KOPT-K1 (cell line): ENCODE measurements around the gene MCCD1.
A peak's percentile ranks its signal among the peaks of the same experiment; 100 is the strongest.
"Not testable (repeated sequence)": the region's sequence is repeated elsewhere in the genome, so short reads cannot be mapped to it uniquely, and the experiment has no call there.

Experiments used
- H3K27ac ChIP-seq: fragments of 200-600 bp; sonication (generic); 2 replicates; pipeline ENCODE4 v1.5.1; 2016; ENCODE audit warnings: antibody characterized with exemption, mild to moderate bottlenecking, low read depth, low read length; ENCODE audit not compliant: poor library complexity, severe bottlenecking
- H3K36me3 ChIP-seq: fragments of 200-600 bp; sonication (generic); 2 replicates; pipeline ENCODE4 v1.5.1; 2017; ENCODE audit warnings: antibody characterized with exemption, mild to moderate bottlenecking, low read length, moderate library complexity; ENCODE audit not compliant: insufficient read depth
- H3K9me3 ChIP-seq: fragments of 200-600 bp; sonication (generic); 2 replicates; pipeline ENCODE4 v1.5.1; 2017; ENCODE audit warnings: antibody characterized with exemption, low read length, mild to moderate bottlenecking; ENCODE audit not compliant: insufficient read depth, poor library complexity, severe bottlenecking

Gene MCCD1

GRCh38 chr6:31546339-31546957, 17.7 kb downstream of the MCCD1 start, which contains the start of gene ATP6V1G2:
Gene ATP6V1G2 (minus strand): TSS chr6:31546608. CDS start chr6:31546559, 49 bp downstream.
- H3K9me3 ChIP-seq: no peaks in the 10 kb centered on the region
- H3K36me3 ChIP-seq: peaks cover 26% of the 10 kb centered on the region
- H3K27ac ChIP-seq: peak within 1 kb of the TSS; percentile 68

DNA sequence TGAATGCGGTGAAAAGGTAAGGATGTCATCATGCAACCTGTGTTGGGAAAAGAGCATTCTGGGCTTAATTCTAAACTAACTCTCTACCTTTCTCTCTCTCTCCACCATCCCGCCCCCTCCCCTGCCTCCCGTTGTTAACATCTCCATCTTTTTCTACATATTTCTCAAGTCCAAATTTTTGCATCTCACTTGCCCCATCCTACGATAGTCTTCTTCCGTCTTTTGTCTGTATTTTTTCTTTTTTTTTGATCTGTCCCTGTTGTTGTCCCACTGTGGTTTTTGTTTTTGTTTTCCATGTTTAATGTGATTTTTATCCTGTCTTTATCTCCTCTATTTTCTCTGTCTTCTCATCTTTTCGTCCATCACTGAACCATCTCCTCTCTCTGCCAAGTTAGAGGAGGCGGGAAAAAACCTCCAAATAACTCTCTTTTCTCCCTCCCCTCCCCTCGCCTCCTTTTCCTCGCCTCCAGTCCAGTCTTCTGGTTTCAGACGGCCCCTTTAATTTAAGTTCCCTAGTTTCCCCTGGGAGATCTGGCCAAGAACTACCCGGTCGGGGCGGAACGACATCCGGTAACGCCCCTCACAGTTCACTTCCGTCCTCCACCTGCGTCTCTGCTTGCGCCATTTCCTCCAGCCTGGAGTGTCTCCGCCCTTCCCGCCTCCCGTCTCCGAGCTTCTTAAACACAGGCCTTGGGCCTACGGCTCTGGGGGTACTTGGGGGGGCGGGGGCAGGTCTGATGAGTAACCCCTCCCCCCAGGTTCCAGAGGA, 18.4 kb downstream of the MCCD1 start, which contains the start of gene NFKBIL1:
NFKBIL1 (plus strand) TSS at position 651 of the 769 bp plus-strand sequence; CDS start at position 738, 87 bp downstream.
- Histone ChIP-seq H3K36me3 (peaks cover 26% of the 10 kb centered on the region), H3K9me3 (no peaks in the 10 kb centered on the region), H3K27ac (peak within 1 kb of the TSS; percentile 68)

- peaks cover 27% of the 10 kb centered on the region for H3K36me3 ChIP-seq
- H3K27ac ChIP-seq: peak overlapping the region; percentile 68
These were observed 19.2 kb downstream of the MCCD1 start for GRCh38 chr6:31547727-31548543.

GRCh38 chr6:31548544-31548873, 19.7 kb downstream of the MCCD1 start:
- H3K36me3 ChIP-seq: peaks cover 29% of the 10 kb centered on the region
- H3K9me3 ChIP-seq: no peaks in the 10 kb centered on the region
- H3K27ac ChIP-seq: peak overlapping the region; percentile 68

More at GRCh38 chr6:31547727-31548543, 19.2 kb downstream of the MCCD1 start:
- H3K9me3 ChIP-seq: no peaks in the 10 kb centered on the region

- Histone ChIP-seq H3K36me3 (peaks cover 39% of the 10 kb centered on the region), H3K27ac (peak overlapping the region; percentile 4)
- not testable (repeated sequence) for H3K9me3 ChIP-seq
These were observed 22.6 kb downstream of the MCCD1 start for GRCh38 chr6:31551371-31551770.

- Histone ChIP-seq H3K9me3 (no peaks in the 10 kb centered on the region), H3K27ac (peak overlapping the region; percentile 64), H3K36me3 (peaks cover 36% of the 10 kb centered on the region)
These were observed 27.5 kb downstream of the MCCD1 start for GRCh38 chr6:31556307-31556706.

DNA sequence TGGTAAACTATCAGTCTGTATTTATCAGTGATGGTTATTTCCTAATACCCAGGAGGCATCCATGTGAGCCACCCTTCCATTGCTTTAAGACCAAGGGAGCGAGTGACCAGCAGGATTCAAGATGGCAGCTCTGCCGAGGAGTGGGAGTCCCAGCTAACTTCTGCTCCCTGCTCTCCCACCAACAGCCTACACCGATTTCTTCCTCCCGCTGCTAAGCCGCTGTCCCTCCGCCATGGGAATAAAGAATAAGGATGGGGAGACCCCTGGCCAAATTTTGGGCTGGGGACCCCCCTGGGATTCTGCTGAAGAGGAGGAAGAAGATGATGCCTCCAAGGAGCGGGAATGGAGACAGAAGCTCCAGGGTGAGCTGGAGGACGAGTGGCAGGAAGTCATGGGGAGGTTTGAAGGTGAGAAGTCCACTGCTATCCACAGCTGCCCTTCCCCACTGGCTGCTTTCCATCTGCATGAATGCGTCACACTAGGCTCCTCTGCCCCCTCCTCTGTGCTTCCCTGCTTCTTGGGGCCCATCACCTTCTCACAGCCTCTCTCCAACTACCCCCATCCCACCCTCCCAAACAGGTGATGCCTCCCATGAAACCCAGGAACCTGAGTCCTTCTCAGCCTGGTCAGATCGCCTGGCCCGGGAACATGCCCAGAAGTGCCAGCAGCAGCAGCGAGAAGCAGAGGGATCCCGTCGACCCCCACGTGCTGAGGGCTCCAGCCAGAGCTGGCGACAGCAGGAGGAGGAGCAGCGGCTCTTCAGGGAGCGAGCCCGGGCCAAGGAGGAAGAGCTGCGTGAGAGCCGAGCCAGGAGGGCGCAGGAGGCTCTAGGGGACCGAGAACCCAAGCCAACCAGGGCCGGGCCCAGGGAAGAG, 28.9 kb downstream of the MCCD1 start:
- no peaks in the 10 kb centered on the region for H3K9me3 ChIP-seq
- peaks cover 36% of the 10 kb centered on the region for H3K36me3 ChIP-seq
- H3K27ac ChIP-seq: peak overlapping the region; percentile 74

GRCh38 chr6:31558318-31558625, 29.5 kb downstream of the MCCD1 start:
- Histone ChIP-seq H3K9me3 (no peaks in the 10 kb centered on the region), H3K36me3 (peaks cover 34% of the 10 kb centered on the region), H3K27ac (peak overlapping the region; percentile 74)

DNA sequence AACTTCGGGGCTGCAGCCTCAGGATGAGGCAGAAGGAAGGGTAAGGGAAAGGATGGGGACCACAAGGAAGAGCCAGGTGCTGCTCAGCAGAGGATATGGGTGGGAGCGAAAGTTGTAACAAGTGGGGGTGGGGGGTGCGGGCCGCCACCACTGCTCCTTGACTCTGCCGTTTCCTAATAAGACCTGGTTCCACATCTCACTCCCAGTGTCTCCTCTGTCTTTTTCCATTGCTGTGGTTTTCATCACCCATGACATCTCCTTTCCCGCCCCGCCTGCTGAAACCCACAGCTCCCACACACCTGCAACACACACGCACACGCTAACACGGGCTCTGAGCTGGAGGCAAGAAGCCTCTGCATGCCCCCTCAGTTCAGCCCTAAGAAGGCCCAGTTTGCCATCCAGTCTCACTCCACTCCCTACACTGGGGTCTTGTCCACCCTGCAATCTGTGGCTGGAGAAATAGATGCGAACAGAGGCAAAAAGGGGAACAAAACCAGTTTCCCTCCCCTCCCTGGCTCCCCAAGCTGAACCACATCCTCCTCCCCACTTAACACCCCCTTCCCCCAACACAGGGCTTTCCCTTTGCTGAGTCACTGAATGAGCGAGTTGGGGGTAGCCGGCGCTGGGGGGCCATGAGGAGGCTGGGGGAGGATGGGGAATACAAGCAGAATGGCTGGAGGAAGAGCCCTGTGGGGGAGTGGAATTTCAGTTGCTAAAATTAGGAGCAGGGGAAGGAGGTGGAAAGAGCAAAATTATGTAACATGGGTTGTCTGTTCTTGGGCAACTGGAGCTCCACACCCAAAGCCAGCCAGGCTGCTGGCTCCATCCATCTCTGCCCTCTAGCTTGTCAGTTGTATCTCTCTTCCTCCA, 30.1 kb downstream of the MCCD1 start:
- H3K36me3 ChIP-seq: peaks cover 34% of the 10 kb centered on the region
- H3K27ac ChIP-seq: peak overlapping the region; percentile 74
- no peaks in the 10 kb centered on the region for H3K9me3 ChIP-seq

GRCh38 chr6:31559606-31559957, 30.8 kb downstream of the MCCD1 start:
- Histone ChIP-seq H3K36me3 (peaks cover 28% of the 10 kb centered on the region), H3K27ac (peak overlapping the region; percentile 74), H3K9me3 (no peaks in the 10 kb centered on the region)

DNA sequence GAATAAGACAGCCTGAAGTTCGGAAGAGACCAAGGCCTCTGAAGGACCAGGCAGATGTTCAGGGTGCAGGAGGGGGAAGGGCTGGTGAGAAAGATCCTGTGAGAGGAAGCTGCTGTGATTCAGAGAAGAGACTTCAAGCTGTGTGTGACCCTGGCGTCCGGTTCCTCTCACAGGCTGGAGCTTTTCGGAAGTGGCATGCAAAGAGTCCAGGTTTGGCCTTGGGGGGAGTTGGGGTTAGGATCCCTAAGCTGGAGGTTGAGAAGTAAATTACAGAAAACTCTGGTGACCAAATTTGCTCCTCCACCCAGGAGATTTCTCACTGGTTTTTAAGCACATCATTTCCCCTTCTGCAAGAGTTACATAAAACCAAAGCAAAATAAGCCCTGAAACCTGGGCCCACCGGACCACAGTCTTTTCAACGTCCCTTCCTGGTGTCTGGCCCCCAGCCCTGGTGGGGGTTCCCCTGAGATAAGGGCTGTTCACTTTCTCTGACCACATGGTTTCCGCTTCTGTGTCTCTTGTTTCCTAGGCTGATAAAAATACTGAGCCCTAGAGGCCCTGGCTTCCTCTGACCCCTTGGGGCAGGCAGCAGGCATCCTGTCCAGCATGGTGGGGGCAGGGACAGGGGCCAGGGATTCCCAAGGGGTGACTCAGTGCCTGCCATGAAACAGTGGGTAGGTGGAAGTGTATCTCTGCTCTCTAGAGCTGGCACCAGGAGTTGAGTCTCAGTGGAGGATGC, 31.4 kb downstream of the MCCD1 start:
- Histone ChIP-seq H3K9me3 (no peaks in the 10 kb centered on the region), H3K36me3 (peaks cover 24% of the 10 kb centered on the region), H3K27ac (peak overlapping the region; percentile 74)

DNA sequence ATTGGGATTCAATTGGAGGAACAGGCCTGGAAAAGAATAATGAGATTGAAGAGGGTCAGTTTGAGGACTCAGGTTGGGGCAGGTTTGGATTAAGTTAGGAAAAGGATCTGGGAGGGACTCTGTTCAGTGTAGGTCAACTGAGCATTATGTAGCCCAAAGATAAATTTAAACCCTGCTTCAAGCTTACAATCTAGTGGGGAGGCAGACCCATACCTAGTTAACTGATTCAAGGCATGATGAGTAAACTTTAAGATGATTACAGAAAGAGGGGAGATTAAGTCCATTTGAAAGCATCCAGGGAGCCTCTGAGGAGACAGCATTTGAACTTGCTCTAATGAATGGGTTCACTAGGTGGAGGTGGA, 31.9 kb downstream of the MCCD1 start:
- no peaks in the 10 kb centered on the region for H3K9me3 ChIP-seq
- peak overlapping the region; percentile 74 for H3K27ac ChIP-seq
- peaks cover 24% of the 10 kb centered on the region for H3K36me3 ChIP-seq

- H3K27ac ChIP-seq: peak overlapping the region; percentile 50
- H3K9me3 ChIP-seq: no peaks in the 10 kb centered on the region
- no peaks in the 10 kb centered on the region for H3K36me3 ChIP-seq
These were observed 39.0 kb downstream of the MCCD1 start for GRCh38 chr6:31567531-31568370.
